Muscle of leg (tissue), 16 donors: ENCODE measurements around the gene LIN28A. TPM values are rescaled to one million over a fixed set of nuclear protein-coding genes. Genes with fewer than 3 reads are reported as not detected.
A peak's percentile ranks its signal among the peaks of the same experiment; 100 is the strongest.

Experiments
- DNase-seq: peaks from one replicate; pipeline ENCODE4 v3.0.0; 2013
- H3K27ac ChIP-seq: one replicate; pipeline ENCODE4 v1.5.1; 2013; ENCODE audit warnings: mild to moderate bottlenecking, low read length, control low read depth
- H3K27me3 ChIP-seq: one replicate; pipeline ENCODE4 v1.6.1; 2013; ENCODE audit warnings: low read length; ENCODE audit not compliant: control insufficient read depth, insufficient read depth
- H3K36me3 ChIP-seq: one replicate; pipeline ENCODE4 v1.6.1; 2013; ENCODE audit warnings: low read length; ENCODE audit not compliant: control insufficient read depth, insufficient read depth
- H3K4me1 ChIP-seq: one replicate; pipeline ENCODE4 v1.6.1; 2013; ENCODE audit warnings: low read length; ENCODE audit not compliant: control insufficient read depth, insufficient read depth
- H3K4me3 ChIP-seq: one replicate; pipeline ENCODE4 v1.5.1; 2013; ENCODE audit warnings: low read length, control low read depth
- H3K9me3 ChIP-seq: replicated peaks from 2 replicates; pipeline ENCODE4 v1.6.1; 2013; ENCODE audit warnings: low read depth, low read length; ENCODE audit not compliant: control insufficient read depth
- WGBS: methylation state at CpG from one replicate; pipeline ENCODE4 v1.1.5; 2013; ENCODE audit warnings: missing lambda C conversion rate; ENCODE audit not compliant: insufficient coverage; 5-methylcytosine and 5-hydroxymethylcytosine counted together
- long read RNA-seq, 11 donors: transcript quantifications; one replicate each; lab custom pipeline, GENCODE V29; 2026
- polyA plus RNA-seq, 8 donors: library from polyadenylated mRNA; unstranded; fragments of 120-200 nt; gene quantifications; one replicate each; pipeline versions ENCODE4 v1.2.1 to v1.2.3, GENCODE V29; 2013; ENCODE audit warnings: inconsistent platforms in 1 of 8, low replicate concordance in 1 of 8; ENCODE audit not compliant: insufficient read length in 8 of 8, insufficient read depth in 1 of 8
- total RNA-seq: library from RNA; stranded (reverse); fragments of 120-200 nt; gene quantifications from one replicate; pipeline ENCODE4 v1.2.4, GENCODE V29; 2013

Gene LIN28A, protein sequence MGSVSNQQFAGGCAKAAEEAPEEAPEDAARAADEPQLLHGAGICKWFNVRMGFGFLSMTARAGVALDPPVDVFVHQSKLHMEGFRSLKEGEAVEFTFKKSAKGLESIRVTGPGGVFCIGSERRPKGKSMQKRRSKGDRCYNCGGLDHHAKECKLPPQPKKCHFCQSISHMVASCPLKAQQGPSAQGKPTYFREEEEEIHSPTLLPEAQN
- total RNA-seq (not detected), polyA plus RNA-seq (under 1 TPM in 3 of 8 donors, not detected in 5; 0.03 to 0.04 (median 0.04) TPM)
- long read RNA-seq, donor 1, result 0 reads
- long read RNA-seq, donor 2, result 0 reads
- long read RNA-seq, donor 3, result 0 reads
- long read RNA-seq, donor 4, result 0 reads
- long read RNA-seq, donor 5, result 0 reads
- long read RNA-seq, donor 6, result 0 reads
- long read RNA-seq, donor 7, result 0 reads
- long read RNA-seq, donor 8, result 0 reads
- long read RNA-seq, donor 9, result 0 reads
- long read RNA-seq, donor 10, result 0 reads
- long read RNA-seq, donor 11, result 0 reads

DNA sequence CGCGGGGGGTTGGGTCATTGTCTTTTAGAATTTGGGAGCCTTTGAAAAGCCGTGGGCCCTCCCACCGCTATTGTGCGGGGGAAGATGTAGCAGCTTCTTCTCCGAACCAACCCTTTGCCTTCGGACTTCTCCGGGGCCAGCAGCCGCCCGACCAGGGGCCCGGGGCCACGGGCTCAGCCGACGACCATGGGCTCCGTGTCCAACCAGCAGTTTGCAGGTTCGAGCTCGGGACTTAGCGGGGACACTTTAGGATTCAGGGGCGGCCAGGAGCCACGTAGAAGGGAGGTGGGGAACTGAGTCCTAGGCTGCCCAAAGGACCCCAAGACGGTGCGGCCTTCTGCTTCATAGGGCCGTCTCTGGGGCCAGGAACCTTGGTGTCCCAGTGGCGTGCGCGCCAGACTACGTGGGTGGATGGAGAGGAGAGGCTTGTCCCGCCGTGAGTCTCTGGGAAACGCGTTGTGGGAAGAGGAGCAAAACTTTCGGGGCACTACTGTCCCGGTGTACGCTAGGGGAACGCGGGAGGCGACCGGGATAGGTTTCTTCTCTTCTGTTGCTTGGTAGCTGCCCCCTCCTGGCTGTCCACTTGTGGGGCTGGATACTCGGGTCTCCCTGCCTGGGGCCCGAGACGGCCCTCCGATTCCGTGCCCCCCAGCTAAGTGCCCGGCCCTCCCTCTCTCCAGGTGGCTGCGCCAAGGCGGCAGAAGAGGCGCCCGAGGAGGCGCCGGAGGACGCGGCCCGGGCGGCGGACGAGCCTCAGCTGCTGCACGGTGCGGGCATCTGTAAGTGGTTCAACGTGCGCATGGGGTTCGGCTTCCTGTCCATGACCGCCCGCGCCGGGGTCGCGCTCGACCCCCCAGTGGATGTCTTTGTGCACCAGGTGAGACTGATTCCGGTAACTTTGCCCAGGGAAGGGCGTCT is at the start of gene LIN28A:
Gene LIN28A (plus strand): TSS at position 112 of the 918 bp plus-strand sequence. CDS start 75 bp downstream, at position 187.
- H3K36me3 ChIP-seq, result no peaks in the 10 kb centered on the region
- no peaks in the 10 kb centered on the region for H3K4me1 ChIP-seq
- WGBS, result under 1% methylated on average over 56 of the region's 70 CpGs

DNA sequence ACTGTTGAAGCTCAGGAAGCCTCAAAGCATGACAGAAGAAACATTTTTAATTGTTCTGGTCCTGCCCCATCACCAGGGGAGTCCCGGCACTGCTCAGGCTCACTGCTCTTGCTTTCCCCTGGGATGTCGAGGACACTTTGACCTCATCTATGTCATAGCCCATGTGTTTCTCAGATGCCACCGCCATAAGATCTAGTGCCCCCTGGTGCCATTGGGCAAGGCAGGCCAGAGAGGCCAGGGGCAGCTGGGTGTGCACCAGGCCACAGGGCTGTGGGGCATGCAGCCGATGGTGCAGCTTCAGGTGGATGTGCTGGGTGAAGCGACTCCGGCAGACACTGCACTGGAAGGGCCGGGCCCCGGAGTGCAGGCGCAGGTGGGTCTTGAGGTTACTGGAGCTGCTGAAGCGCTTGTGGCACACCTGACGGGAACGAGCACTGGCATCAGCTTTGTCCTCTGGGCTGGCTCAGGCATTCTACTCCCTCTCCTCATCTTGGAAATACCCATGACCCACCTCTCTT is 49.0 kb upstream of the LIN28A start:
- Histone ChIP-seq H3K9me3 (no peaks in the 10 kb centered on the region), H3K4me3 (no peak overlapping the region), H3K4me1 (peaks cover 12% of the 10 kb centered on the region), H3K36me3 (no peaks in the 10 kb centered on the region), H3K27me3 (peaks cover 68% of the 10 kb centered on the region), H3K27ac (no peak overlapping the region)
- no peak for DNase-seq
- WGBS, result 90% methylated on average over 12 of the region's 12 CpGs

More for the DNA sequence above, at the start of gene LIN28A:
- peaks cover 58% of the 10 kb centered on the region for H3K27me3 ChIP-seq
- no peak within 1 kb of the TSS for H3K4me3 ChIP-seq
- no peaks in the 10 kb centered on the region for H3K9me3 ChIP-seq
- H3K27ac ChIP-seq, result no peak within 1 kb of the TSS
- DNase-seq, result no peak

- Histone ChIP-seq H3K36me3 (no peaks in the 10 kb centered on the region), H3K27me3 (peaks cover 61% of the 10 kb centered on the region), H3K4me3 (no peak overlapping the region), H3K27ac (no peak overlapping the region), H3K9me3 (no peaks in the 10 kb centered on the region), H3K4me1 (peaks cover 12% of the 10 kb centered on the region)
- WGBS, result 88% methylated on average over 2 of the region's 3 CpGs
- DNase-seq, result no peak
These were observed 48.3 kb upstream of the LIN28A start for GRCh38 chr1:26362331-26362730.

GRCh38 chr1:26363549-26364448 is 46.8 kb upstream of the LIN28A start:
- peaks cover 51% of the 10 kb centered on the region for H3K27me3 ChIP-seq
- 29% methylated on average over 17 of the region's 26 CpGs for WGBS
- H3K9me3 ChIP-seq, result no peaks in the 10 kb centered on the region
- H3K36me3 ChIP-seq, result no peaks in the 10 kb centered on the region
- H3K4me3 ChIP-seq, result no peak overlapping the region
- no peak overlapping the region for H3K27ac ChIP-seq
- peak; percentile 72 for DNase-seq
- H3K4me1 ChIP-seq, result peaks cover 12% of the 10 kb centered on the region

- Histone ChIP-seq H3K27me3 (peaks cover 41% of the 10 kb centered on the region), H3K27ac (no peak overlapping the region), H3K4me3 (no peak overlapping the region), H3K9me3 (no peaks in the 10 kb centered on the region), H3K4me1 (peaks cover 9% of the 10 kb centered on the region), H3K36me3 (no peaks in the 10 kb centered on the region)
- 44% methylated on average over 7 of the region's 9 CpGs for WGBS
- DNase-seq, result no peak
These were observed 45.7 kb upstream of the LIN28A start for GRCh38 chr1:26364956-26365355.

DNA sequence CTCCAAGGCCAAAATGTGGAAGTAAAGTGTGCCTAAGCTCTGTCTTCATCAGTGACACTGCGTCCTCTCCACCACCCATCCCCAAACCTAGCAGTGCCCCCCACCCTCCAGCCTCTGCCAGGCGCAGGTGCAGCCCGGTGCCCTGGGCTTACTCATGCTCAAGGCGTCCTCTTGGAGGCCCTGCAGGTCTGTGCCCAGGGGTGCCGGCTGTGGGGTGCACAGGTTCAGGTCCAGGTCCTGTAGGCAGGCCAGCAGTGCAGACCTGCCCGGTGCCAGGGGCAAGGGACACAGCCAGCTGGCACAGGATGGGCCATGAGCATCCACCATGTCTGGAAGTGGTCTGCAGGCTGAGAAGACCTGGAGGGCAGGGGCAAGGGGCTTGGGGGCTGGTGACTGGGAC is 43.2 kb upstream of the LIN28A start:
- H3K27me3 ChIP-seq, result peaks cover 18% of the 10 kb centered on the region
- H3K4me3 ChIP-seq, result no peak overlapping the region
- WGBS, result 88% methylated on average over 5 of the region's 6 CpGs
- no peak for DNase-seq
- H3K4me1 ChIP-seq, result no peaks in the 10 kb centered on the region
- no peak overlapping the region for H3K27ac ChIP-seq
- no peaks in the 10 kb centered on the region for H3K36me3 ChIP-seq
- no peaks in the 10 kb centered on the region for H3K9me3 ChIP-seq

DNA sequence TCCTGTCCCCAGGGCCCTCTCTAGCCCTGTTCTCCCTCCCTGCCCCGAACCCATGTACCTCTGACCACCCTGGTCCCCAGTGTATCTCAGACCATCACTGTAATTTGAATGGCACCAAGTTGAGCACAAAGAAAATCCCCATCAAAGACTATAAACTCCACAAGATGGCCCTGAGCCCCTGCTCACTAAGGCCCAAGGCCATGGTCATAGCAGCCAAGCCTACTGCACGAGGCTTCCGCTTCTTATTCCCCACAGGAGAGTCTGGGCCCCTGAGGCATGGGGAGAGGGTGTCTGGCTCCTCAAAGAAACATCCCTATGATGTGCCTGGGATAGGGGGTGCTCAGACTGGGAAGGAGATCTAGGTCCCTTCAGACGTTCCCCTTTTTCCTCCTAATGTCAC is 42.6 kb upstream of the LIN28A start:
- Histone ChIP-seq H3K36me3 (no peaks in the 10 kb centered on the region), H3K4me3 (no peak overlapping the region), H3K27ac (no peak overlapping the region), H3K9me3 (no peaks in the 10 kb centered on the region), H3K4me1 (no peaks in the 10 kb centered on the region), H3K27me3 (peaks cover 17% of the 10 kb centered on the region)
- DNase-seq, result no peak
- 75% methylated on average over 1 of the region's 4 CpGs for WGBS

DNA sequence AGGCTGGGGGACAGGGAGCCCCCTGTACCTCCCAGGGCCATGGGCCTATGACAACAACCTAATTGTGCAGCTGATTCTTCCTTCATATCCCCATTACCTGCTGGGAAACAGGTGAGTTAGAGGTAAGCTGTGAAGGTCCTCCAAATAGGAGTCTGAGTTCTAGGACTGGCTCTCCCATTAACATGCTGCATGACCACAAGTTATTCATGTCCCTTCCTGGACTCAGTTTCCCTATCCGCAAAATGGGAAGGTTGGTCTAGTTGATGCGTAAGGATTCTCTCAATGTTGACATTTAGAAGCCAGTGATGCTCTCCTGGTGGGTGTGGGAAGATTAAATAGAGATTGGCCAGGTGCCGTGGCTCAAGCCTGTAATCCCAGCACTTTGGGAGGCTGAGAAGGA is 42.1 kb upstream of the LIN28A start:
- WGBS, result 100% methylated on average over 1 of the region's 3 CpGs
- Histone ChIP-seq H3K27me3 (peaks cover 17% of the 10 kb centered on the region), H3K27ac (no peak overlapping the region), H3K36me3 (no peaks in the 10 kb centered on the region), H3K9me3 (no peaks in the 10 kb centered on the region), H3K4me3 (no peak overlapping the region), H3K4me1 (no peaks in the 10 kb centered on the region)
- DNase-seq, result no peak

- 51% methylated on average over 4 of the region's 6 CpGs for WGBS
- Histone ChIP-seq H3K36me3 (no peaks in the 10 kb centered on the region), H3K9me3 (no peaks in the 10 kb centered on the region), H3K27me3 (peaks cover 5% of the 10 kb centered on the region), H3K4me1 (no peaks in the 10 kb centered on the region), H3K4me3 (no peak overlapping the region), H3K27ac (no peak overlapping the region)
- no peak for DNase-seq
These were observed 39.8 kb upstream of the LIN28A start for GRCh38 chr1:26370591-26371382.
